Nephron (organoid): ENCODE measurements around the gene ILK.

Experiments used
- H3K27ac Mint-ChIP-seq, 3 experiments: 2 replicates each; pipeline ENCODE4 v1.8.0; 2020; ENCODE audit warnings: mixed read lengths in 3 of 3, mild to moderate bottlenecking in 2 of 3, moderate library complexity in 1 of 3
- H3K27me3 Mint-ChIP-seq: 2 replicates; pipeline ENCODE4 v1.8.0; 2021; ENCODE audit warnings: low read depth, mild to moderate bottlenecking, moderate library complexity, mixed read lengths
- H3K36me3 Mint-ChIP-seq: 2 replicates; pipeline ENCODE4 v1.8.0; 2020; ENCODE audit warnings: low read depth, mixed read lengths
- H3K4me1 Mint-ChIP-seq: 2 replicates; pipeline ENCODE4 v1.8.0; 2020; ENCODE audit warnings: mixed read lengths
- H3K4me3 Mint-ChIP-seq, 3 experiments: 2 replicates each; pipeline ENCODE4 v1.8.0; 2020; ENCODE audit warnings: mild to moderate bottlenecking in 3 of 3, mixed read lengths in 3 of 3, moderate library complexity in 2 of 3
- H3K9me3 Mint-ChIP-seq: 2 replicates; pipeline ENCODE4 v1.8.0; 2020; ENCODE audit warnings: mixed read lengths
- TF ChIP-seq, protein P1 (sequence below), 3 experiments: fragments of 200-600 bp; sonication (generic); IDR thresholded peaks; one replicate each; pipeline ENCODE4 v1.5.0; 2021; ENCODE audit warnings: antibody characterized with exemption in 3 of 3; ENCODE audit not compliant: unreplicated experiment in 3 of 3

The ILK gene

DNA sequence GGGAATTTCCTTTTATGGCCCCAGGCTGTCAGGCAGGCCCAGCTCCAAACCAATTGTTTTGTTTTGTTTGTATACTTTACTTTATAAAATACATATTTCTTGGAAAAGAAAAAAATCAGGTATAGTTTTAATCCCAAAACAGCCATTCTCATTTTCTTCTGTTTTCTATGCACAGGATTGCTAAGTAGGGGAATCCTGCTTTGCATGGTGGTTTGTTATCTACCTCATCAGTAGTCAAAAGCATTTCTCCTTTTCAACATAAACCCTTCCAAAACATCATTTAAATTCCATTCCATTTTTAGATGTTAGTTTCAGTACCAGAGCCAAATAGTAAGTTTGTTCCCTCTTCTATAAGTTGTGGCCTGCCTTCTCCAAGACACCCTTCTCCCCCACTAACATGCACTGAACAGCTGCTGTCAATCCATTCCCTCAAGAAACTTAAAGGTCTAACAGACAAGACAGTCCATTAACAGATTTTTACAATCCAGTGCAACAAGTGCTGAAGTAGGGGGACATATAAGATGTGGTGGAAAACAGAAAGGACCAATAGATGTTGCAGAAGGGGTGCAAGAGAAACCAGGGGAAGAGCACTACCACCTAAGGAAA, 3.7 kb downstream of the ILK start:
- TF ChIP-seq, protein P1, sequence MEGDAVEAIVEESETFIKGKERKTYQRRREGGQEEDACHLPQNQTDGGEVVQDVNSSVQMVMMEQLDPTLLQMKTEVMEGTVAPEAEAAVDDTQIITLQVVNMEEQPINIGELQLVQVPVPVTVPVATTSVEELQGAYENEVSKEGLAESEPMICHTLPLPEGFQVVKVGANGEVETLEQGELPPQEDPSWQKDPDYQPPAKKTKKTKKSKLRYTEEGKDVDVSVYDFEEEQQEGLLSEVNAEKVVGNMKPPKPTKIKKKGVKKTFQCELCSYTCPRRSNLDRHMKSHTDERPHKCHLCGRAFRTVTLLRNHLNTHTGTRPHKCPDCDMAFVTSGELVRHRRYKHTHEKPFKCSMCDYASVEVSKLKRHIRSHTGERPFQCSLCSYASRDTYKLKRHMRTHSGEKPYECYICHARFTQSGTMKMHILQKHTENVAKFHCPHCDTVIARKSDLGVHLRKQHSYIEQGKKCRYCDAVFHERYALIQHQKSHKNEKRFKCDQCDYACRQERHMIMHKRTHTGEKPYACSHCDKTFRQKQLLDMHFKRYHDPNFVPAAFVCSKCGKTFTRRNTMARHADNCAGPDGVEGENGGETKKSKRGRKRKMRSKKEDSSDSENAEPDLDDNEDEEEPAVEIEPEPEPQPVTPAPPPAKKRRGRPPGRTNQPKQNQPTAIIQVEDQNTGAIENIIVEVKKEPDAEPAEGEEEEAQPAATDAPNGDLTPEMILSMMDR (IDR thresholded peaks at IDR 0.05; ENCODE audit: unreplicated experiment in 3 of 3): no peak
- H3K4me3 Mint-ChIP-seq: peak overlapping the region; percentile 24 to 79 (median 73)
- no peaks in the 10 kb centered on the region for H3K27me3 Mint-ChIP-seq
- peaks cover 20% of the 10 kb centered on the region for H3K4me1 Mint-ChIP-seq
- H3K36me3 Mint-ChIP-seq: peaks cover 27% of the 10 kb centered on the region
- no peaks in the 10 kb centered on the region for H3K9me3 Mint-ChIP-seq
- H3K27ac Mint-ChIP-seq: peak overlapping the region in 2 of 3 experiments; percentile 97 to 99

DNA sequence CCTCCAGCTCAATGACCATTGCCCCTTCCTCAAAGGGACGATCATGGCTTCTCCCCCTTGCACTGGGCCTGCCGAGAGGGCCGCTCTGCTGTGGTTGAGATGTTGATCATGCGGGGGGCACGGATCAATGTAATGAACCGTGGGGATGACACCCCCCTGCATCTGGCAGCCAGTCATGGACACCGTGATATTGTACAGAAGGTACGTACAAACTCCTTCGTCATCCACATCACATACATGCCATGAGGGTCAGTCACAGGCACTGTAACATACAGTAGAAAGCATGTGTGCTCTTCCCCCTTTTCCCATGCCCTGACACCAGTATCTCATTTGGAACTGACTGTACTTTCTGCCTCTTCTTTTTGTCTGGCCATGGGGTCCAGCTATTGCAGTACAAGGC, 4.4 kb downstream of the ILK start:
- no peaks in the 10 kb centered on the region for H3K27me3 Mint-ChIP-seq
- H3K4me1 Mint-ChIP-seq: peaks cover 20% of the 10 kb centered on the region
- H3K9me3 Mint-ChIP-seq: no peaks in the 10 kb centered on the region
- peaks cover 27% of the 10 kb centered on the region for H3K36me3 Mint-ChIP-seq
- peak overlapping the region in 2 of 3 experiments; percentile 97 to 99 for H3K27ac Mint-ChIP-seq
- H3K4me3 Mint-ChIP-seq: peak overlapping the region in 2 of 3 experiments; percentile 24 to 69
- TF ChIP-seq, protein P1 (IDR thresholded peaks at IDR 0.05; ENCODE audit: unreplicated experiment in 3 of 3): no peak

- Mint-ChIP-seq H3K36me3 (peaks cover 27% of the 10 kb centered on the region), H3K27me3 (no peaks in the 10 kb centered on the region), H3K9me3 (no peaks in the 10 kb centered on the region), H3K4me3 (peak overlapping the region; percentile 8 to 18 (median 9)), H3K27ac (peak overlapping the region in 2 of 3 experiments; percentile 22 to 44), H3K4me1 (peaks cover 20% of the 10 kb centered on the region)
- TF ChIP-seq, protein P1 (IDR thresholded peaks at IDR 0.05; ENCODE audit: unreplicated experiment in 3 of 3): no peak
Observed at GRCh38 chr11:6608726-6609501, 5.3 kb downstream of the ILK start.

GRCh38 chr11:6609502-6610015, 6.0 kb downstream of the ILK start:
- Mint-ChIP-seq H3K27me3 (no peaks in the 10 kb centered on the region), H3K4me1 (peaks cover 20% of the 10 kb centered on the region), H3K27ac (peak overlapping the region in 2 of 3 experiments; percentile 46 to 58), H3K4me3 (peak overlapping the region; percentile 67 to 93 (median 79)), H3K36me3 (peaks cover 27% of the 10 kb centered on the region), H3K9me3 (no peaks in the 10 kb centered on the region)
- TF ChIP-seq, protein P1 (IDR thresholded peaks at IDR 0.05; ENCODE audit: unreplicated experiment in 3 of 3): no peak

- Mint-ChIP-seq H3K27ac (peak overlapping the region in 2 of 3 experiments; percentile 46 to 84), H3K36me3 (peaks cover 31% of the 10 kb centered on the region), H3K4me3 (peak overlapping the region; percentile 88 to 93 (median 90)), H3K4me1 (peaks cover 20% of the 10 kb centered on the region), H3K9me3 (no peaks in the 10 kb centered on the region), H3K27me3 (no peaks in the 10 kb centered on the region)
- TF ChIP-seq, protein P1 (IDR thresholded peaks at IDR 0.05; ENCODE audit: unreplicated experiment in 3 of 3): no peak
Observed at GRCh38 chr11:6610591-6610990, 7.0 kb downstream of the ILK start.
